Hindlimb muscle (tissue), 1 donor: ENCODE data around the gene MEF2A. TPM values are rescaled to one million over a fixed set of nuclear protein-coding genes. Genes with fewer than 3 reads are reported as not detected.
"Not testable (repeated sequence)": the region's sequence is repeated elsewhere in the genome, so short reads cannot be mapped to it uniquely, and the experiment has no call there.

ENCODE experiments used
- DNase-seq: peaks from one replicate; pipeline ENCODE4 v3.0.0-alpha.2; 2013
- polyA plus RNA-seq: library from polyadenylated mRNA; unstranded; fragments of 120-200 nt; gene quantifications from one replicate; pipeline ENCODE4 v1.2.1, GENCODE V29; 2013; ENCODE audit not compliant: insufficient read length

Gene MEF2A
- 54.5 TPM for polyA plus RNA-seq

DNA sequence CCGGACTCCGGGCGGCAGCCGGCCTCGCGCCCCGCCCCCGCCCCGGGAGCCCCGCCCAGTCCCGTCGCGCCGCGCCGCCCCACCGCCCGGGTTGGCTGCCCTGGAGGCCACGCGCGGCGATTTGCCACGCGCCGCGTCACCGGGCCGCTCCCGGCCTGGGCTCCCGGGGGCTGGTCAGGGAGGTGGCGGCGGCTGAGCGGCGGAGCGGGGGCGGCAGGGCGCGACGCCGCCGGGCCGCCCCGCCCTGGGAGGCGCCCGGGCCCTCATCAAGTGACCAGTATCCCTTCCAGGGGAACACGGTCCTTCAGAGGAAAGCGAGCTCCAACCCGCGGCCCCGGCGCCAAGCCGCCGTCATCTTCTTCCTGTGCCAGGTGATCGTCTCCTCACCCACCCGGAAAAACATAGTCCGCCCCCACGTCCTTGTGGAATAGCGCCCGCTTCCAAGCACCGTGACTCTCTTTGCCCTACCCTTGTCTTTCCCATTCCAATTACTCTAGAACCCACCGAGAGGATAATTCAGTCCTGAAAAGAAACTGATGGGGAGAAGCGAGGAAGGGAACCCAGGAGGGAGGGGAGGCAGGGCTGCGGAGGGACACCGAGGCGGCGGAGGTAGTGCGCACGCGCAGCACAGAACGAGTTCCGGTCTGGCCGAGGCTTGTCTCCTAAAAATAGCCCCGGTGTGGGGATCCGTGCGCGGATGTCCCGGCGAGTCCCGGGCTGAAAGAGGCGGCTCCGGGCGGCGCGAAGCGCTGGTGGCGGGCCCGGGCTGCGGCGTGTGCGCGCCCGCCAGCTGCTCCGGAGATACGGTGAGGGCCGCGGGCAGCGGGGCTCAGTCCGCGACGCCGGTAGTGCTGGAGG is at the start of gene MEF2A:
Gene MEF2A, plus strand, starts transcription at position 686 of the 858 bp plus-strand sequence. CDS start 67,136 bp downstream, outside the sequence.
- DNase-seq, result peak; percentile 96

DNA sequence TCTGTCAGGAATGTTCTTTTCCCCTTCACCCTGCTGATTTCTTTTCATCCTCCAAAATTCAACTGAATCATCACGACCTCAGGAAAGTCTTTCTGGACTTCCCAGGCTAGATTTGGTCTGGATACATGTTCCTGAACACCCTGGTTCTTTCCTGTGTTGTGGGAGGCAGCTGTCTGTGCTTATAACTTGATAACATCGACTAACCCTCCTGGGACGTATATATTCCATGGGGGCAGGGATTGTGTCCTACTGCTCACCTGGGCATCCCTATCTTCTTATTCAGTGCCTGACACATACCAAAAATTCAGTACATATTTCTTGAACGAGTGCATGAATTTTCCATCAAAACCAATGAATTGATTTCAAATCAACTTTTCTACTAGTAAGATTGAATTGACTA is 47.6 kb upstream of the MEF2A start:
- DNase-seq, result no peak

DNA sequence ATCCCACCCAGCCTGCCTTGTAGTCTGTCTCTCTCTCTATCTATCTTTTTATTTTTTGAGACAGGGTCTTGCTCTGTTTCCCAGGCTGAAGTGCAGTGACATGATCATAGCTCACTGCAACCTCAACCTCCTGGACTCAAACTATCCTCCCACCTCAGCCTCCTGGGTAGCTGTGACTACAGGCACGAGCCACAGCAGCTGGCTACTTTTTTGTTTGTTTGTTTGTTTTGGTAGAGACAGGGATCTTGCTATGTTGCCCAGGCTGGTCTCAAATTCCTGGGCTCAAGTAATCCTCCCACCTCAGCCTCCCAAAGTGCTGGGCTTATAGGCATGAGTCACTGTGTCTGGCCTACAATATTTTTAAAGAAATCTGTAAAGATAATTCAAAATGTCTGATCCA is 46.4 kb upstream of the MEF2A start:
- DNase-seq, result not testable (repeated sequence)

DNA sequence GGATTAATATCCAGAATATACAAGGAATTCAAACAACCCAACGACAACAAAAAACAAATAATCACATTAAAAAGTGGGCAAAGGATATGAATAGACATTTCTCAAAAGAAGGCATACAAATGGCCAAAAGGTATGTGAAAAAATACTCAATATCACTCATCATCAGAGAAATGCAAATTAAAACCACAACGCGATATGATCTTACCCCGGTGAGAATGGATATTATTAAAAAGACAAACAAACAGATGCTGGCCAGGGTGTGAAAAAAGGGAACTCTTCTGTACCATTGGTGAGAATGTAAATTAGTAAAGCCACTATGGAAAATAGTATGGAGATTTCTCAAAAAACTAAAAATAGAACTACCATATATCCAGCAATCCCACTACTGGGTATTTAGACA is 43.5 kb upstream of the MEF2A start:
- no peak for DNase-seq

DNA sequence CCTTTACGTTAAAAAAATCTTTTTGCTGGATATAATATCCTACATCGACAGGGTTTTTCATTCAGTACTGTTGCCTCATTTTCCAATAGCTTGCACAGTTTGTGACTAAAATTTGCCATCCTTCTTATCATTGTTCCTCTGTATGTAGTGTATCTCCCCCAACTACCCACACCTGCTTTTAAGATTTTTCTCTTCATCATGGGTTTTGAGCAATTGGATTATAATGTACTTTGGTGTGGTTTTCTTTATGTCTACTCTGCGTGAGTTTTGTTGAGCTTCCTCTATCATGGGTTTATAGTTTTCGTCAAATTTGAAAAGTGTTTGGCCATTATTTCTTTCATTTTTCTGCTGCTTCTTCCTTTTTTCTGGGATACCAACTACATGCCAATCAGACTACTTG is 39.6 kb upstream of the MEF2A start:
- no peak for DNase-seq

DNA sequence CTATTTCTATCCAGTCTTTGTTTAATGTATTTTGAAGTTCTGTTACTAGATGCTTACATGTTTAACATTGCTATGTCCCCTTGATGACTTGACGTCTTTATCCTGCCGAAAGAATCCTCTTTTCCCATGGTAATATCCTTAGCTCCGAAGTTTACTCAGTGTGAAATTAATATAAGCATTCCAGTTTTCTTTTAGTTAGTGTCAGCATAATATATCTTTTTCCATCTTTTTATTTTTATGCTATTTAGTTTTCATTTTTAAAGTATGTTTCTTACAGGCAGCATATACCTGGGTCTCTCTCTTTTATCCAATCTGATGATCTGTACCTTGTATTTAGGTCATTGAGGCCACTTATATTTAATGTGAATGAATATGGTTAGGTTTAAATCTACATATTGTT is 39.1 kb upstream of the MEF2A start:
- DNase-seq, result no peak

DNA sequence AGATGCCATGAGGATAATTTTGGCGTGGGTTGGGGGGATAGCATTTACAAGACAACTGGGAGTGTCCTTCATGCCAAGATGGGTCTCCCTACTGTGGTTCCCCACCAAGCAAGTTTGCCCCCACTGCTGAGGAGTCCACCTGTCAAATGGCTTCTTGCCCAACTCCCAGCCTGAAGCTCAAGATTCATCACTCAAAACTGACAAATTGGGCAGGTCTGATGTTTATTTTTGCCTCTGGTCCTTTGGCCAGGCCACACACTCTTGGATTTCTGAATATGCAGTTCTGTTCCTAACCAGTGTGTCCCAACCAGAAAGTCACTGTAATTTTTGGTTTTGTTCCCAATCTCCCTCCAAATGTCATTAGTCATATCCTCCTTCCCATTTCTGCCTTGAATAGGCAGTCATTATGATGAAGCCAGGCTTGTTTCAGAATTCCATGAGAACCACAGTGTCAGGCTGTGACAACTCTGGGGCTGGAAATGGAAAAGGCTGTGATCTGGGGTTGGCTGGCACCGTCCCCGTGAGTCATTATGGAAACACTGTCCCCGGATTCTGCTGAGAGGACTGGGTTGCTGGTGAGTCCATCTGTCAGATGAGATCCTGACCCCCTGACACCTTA is 29.3 kb upstream of the MEF2A start:
- peak; percentile 15 for DNase-seq

DNA sequence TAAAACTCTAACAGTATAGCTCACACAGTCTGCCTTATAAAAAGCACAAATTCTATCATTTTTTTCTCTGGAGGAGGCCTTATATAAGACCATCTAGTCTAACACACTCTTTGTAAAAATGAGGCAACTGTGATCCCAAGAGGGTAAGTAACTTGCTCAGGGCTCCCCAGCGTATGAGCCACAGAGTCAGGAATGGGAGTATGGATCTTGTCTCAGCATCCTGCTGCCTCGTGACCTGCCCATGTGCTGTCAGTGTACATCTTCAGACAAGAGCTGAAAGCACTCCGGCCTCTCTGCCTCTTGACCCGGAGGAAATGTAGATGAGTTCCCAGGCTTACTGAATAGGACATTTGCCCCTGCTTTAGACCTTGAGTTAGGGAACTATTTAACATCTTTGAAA is 28.4 kb upstream of the MEF2A start:
- DNase-seq, result no peak

DNA sequence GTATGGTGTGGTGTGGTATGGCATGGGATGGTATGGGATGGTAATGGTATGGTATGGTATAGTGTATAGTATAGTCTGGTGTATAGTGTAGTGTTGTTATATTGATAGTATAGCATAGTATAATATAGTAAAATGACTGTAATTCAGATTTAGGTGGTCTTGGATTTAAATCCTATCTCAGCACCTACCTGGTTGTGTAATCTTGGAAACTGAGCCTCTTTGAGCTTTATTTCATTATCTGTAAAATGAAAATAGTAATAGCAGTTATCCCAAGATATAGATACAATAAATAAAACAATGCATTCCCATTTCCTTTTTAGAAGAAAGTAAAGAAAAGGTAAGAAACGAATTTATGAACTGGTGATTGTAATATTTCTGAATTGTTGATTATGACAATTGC is 27.5 kb upstream of the MEF2A start:
- DNase-seq, result no peak

DNA sequence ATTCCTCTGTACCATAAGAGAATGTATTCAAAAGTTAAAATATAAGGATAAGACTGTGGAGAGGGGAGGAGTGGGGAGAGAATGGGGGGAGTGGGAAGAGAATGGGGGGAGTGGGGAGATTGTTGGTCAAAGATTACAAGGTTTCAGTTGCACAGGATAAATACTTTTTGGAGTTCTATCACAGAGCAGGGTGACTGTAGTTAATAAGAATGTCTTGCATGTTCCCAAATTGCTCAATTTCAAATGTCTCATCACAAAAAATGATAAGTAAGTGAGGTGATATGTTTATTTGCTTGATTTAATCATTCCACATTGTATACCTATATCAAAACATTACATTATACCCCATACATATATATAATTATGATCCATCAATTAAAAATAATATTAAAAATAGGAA is 23.0 kb upstream of the MEF2A start:
- DNase-seq, result no peak

DNA sequence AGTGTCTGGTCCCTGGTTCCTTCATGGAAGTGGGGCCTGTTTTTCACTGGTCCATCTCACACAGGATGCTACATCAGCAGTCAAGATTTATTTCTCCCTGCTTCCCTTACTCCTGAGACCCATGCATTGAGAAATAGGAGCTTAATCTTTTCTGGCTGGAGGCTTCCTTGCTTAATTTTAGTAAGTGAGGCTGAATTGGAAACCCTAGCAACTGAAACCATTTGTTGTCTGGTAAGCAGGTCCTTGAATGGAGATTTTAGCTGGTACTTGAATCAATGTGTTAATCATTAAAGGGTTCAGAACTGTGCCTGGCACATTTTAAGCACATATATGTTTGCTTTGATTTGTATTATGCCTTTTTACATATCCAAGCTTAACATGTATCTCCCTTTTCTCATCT is 20.2 kb upstream of the MEF2A start:
- DNase-seq, result no peak

DNA sequence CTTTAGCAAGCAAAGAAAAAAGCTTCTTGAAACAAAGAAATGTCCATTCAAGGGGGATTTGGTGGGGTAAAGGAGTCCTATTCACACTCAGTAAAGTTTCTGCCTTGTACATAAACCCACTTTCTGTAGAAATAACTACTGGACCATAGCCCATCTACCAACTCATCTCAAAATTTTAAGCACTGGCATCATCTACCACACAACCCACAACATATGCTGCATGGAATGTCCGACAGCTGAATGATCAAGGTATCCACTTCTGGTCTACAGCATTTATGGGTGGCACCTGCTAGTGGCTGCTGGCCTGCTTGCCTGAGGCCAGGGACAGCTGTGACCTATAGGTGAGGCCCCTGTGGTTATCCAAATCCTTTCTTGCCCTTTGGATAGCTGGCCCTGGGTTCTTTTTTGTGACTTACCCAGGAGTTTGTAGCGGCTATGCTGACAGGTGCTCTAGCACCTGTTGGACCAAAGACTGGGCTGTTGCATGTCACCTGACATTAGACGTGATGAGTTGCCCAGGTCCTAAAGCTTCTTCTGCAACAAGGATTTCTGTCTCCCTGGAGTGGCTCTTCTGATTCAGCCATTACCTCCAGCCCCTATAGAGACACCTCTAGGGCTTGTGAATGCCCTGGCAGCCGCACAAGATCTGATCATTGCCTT is 19.2 kb upstream of the MEF2A start:
- no peak for DNase-seq

DNA sequence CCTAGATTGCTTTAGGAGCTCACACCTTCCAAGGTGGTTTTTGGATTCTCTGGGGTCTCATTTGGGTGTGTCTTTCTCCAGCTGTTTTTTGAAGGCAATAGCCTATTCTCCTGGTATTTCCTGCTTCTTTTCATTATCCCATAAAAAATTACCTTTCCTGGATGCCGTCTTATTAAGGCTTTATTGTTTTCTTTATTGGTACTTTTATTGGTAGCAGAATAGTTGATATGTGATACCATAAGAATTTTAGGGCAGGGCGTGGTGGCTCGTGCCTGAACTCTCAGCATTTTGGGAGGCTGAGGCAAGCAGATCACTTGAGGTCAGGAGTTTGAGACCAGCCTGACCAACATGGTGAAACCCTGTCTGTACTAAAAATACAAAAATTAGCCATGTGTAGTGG is 18.3 kb upstream of the MEF2A start:
- DNase-seq, result no peak

DNA sequence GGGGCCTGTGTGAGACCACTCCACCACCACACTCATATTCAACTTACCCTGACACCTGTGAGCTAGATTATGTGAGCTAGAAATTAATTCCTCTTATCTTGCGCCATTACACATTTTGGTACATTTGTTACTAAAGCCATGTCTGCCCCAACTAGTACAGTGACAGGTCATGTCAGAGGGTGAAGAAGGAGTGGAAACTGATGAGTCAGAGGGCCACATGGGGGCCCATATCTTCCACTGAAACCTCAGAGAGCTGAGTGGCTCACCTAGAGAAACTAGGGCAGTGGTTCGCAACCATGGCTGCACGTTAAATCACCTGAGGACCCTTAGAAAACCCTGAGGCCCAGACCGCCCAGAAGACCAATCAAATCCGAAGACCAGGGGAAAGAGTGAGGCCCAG is 15.7 kb upstream of the MEF2A start:
- no peak for DNase-seq

DNA sequence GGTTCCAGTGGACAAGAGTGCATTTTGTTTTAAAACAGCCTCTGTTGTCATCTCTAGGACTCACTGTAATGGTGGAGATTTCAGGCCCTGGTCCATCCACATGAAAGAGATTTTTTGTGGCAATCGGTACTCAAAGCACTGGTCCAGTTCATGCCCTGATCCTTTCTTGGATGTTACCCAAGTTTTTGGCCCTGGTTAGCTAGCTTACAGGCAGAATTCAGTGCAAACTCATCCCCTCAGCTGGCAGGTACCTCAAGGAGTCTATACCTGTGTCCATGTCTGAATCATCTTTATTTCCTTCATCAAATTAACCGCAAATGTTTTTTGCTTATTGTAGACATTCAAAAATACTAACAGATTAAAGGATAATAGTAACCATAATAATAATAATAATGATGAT is 13.7 kb upstream of the MEF2A start:
- no peak for DNase-seq

DNA sequence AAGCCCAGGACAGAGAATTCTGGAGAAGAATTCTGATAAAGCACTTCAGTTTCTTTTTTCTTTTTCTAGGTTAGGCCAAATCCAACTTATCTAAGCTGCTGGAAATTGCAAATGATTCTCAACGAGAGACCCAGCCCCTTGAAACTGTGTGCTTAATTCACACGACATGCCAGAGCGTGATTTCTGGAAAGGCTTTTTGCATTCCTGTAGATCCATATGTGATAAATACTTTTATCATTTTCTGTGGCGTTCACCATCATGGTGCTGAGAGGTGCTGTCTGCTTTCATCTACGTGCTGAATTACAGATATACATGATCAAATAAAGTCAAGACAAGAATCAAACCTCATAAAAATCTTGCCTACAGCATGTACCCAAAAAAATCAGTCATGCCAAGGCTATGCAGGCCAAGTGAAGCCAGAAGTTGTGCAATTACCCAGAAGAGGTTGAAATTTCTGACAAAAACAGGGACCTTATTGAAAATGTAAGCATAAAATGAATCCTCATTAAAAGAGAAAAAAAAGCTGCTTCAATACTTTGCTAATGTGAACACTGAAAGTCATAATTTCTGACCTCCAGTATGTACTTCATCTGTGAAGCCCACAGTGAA is 10.8 kb upstream of the MEF2A start:
- no peak for DNase-seq

DNA sequence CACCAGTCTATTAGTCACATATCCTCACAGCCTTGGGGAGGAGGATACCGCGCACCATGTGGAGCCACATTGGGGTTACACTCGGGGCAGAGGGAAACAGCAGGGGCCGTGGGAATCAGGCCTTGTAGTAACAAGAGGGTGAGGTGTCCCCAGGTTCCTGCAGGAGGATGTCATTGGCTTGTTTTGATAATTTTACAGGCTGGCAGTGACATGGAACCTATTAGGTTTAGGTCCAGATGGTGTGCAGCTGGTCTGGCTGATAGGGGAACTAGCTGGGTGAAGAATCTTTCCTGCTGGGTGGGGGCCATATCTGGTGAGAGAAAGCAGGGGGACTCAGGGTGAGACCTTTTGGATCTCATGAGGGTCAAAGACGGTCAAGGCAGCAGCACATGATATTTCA is 9.8 kb upstream of the MEF2A start:
- DNase-seq, result no peak

DNA sequence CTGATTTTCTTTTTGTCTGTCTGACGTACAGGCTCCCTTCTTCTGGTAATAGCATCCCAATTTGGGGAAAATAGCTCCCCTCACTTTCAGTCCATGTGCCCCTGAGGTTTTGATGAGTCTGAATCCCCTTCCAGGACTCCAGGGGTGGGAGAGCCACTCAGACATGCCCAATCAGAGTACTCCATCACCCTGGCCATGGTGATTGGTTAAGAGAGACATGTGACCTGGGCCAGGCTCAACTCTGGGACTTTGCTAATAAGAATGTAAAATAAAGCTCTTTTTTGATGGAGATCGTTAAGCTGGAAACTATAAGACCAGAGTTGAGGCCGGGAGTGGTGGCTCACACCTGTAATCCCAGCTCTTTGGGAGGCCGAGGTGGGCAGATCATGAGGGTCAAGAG is 9.2 kb upstream of the MEF2A start:
- no peak for DNase-seq

DNA sequence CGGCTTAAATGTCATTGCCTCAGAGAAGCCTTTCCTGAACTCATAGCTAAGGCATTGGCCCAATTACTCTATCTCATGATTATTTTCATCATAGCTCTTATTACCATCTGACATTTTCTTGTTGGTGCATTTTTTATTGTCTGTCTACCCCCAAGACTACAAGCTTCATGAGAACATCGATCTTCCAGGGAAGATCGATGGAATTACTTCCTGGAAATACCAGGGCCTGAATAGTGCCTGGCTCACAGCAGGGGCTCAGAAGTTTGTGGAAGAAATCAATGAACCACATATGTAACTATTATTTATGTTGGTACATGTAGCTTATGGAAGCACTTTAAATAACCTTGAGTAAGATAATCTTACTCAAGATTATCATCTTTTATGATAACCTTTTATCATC is 7.7 kb upstream of the MEF2A start:
- no peak for DNase-seq

DNA sequence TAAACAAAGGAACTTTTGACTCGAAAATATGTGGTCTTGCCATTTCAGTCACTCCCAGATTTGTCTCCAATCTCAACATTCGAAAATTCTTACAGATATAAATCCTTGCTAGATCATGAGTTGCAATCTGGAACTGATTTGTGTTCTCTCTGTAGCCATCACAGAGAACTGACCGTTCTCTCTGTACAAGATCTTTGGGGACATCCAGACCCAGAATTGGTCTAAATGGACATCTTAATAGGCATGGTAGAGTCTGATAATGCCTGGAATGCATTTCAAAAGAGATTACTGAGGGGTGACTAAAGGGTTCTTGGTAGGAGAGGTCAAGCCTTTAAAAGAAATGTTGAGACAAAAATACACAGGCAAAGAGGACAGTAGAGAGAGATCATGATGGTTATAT is 7.2 kb upstream of the MEF2A start:
- no peak for DNase-seq

DNA sequence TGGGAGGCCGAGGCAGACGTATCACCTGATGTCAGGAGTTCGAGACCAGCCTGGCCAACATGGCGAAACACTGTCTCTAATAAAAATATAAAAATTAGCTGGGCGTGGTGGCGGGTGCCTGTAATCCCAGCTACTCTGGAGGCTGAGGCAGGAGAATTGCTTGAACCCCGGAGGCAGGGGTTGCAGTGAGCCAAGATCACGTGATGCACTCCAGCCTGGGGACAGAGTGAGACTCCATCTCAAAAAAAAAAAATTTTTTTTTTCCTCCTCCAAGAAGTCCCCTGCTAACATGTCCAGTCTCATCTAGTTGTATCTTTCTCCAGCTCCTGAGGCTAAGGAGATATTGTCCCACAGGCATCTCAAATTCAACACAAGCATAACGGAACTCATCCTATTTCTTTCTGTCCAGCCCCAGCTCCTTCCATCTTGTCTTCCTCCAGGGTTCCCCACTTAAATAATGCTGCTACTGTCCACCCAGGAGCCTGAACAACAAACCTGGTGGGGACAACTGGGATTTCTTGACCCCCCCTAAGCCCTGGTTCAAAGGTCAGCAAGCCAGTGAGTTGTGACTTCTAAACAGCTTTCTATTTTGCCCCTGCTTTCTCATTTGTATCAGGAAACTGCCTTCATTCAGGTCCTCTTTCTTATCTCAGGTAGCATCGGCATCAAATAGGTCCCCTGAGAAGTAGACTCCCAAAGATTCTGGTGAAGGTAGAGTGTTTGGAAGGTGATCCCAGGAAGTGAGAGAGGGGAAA is 4.1 kb upstream of the MEF2A start:
- no peak for DNase-seq

DNA sequence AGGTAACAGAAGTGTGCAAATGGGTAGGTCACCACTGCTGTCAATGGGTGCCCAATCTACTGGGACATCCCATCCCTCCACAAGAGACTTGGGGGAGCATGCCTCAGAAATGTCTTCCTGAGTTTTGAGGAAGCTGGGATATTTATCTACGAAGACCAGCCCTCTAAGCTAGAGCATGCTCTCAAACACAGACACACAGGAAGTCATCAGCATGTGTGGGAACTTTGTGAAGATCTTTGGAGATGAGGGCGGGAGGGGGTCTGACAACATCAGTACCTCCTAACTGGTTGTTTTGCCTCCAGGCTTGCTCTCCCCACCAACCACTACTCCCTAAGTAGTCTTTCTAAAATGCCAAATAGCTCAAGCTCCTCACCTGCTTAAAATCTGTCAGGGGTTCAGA is 3.5 kb upstream of the MEF2A start:
- DNase-seq, result no peak
